HepG2 (cell line): ENCODE measurements around the gene GPS1. TPM values are rescaled to one million over a fixed set of nuclear protein-coding genes. Genes with fewer than 3 reads are reported as not detected.
A peak's percentile ranks its signal among the peaks of the same experiment; 100 is the strongest.

Experiments
- ADNP ChIP-seq: sonication (generic); formaldehyde crosslinking; IDR thresholded peaks from 2 replicates; pipeline ENCODE4 v1.4.0; 2020; ENCODE audit warnings: missing genetic modification reagents
- CBX1 ChIP-seq: IDR thresholded peaks from one replicate; pipeline ENCODE4 v1.6.1; 2016; ENCODE audit warnings: antibody characterized with exemption, low read depth
- DNMT3B ChIP-seq: conservative IDR thresholded peaks from 2 replicates; pipeline ENCODE4 v1.6.1; 2016; ENCODE audit warnings: missing biosample characterization, control low read depth
- EHMT2 ChIP-seq: fragments of 200-600 bp; sonication (generic); IDR thresholded peaks from 2 replicates; pipeline ENCODE4 v1.7.0; 2017; ENCODE audit warnings: antibody characterized with exemption, low read depth, low read length, borderline replicate concordance
- GABPB1 ChIP-seq: IDR thresholded peaks from 2 replicates; pipeline ENCODE4 v1.6.1; 2016; ENCODE audit warnings: mild to moderate bottlenecking, missing genetic modification reagents, moderate library complexity, missing compliant biosample characterization
- HES4 ChIP-seq: sonication (generic); formaldehyde crosslinking; IDR thresholded peaks from 2 replicates; pipeline ENCODE4 v1.9.0; 2021; ENCODE audit warnings: mild to moderate bottlenecking, missing genetic modification reagents, borderline replicate concordance
- HMG20B ChIP-seq: conservative IDR thresholded peaks from 2 replicates; pipeline ENCODE4 v1.6.1; 2016; ENCODE audit warnings: missing genetic modification reagents, missing compliant biosample characterization
- ISL2 ChIP-seq: sonication (generic); formaldehyde crosslinking; IDR thresholded peaks from 2 replicates; pipeline ENCODE4 v1.5.0; 2020; ENCODE audit warnings: missing genetic modification reagents
- NFE2 ChIP-seq: sonication (generic); formaldehyde crosslinking; IDR thresholded peaks from 2 replicates; pipeline ENCODE4 v1.4.0; 2020; ENCODE audit warnings: missing genetic modification reagents
- RFX1 ChIP-seq: fragments of 450-650 bp; IDR thresholded peaks from 2 replicates; pipeline ENCODE4 v1.6.1; 2017
- RXRA ChIP-seq: sonication (generic); formaldehyde crosslinking; IDR thresholded peaks from 2 replicates; pipeline ENCODE4 v1.5.1; 2020; ENCODE audit warnings: missing genetic modification reagents
- SMAD9 ChIP-seq: sonication (generic); formaldehyde crosslinking; IDR thresholded peaks from 2 replicates; pipeline ENCODE4 v1.5.1; 2020; ENCODE audit warnings: mild to moderate bottlenecking, missing genetic modification reagents
- SMARCC2 ChIP-seq: fragments of 450-650 bp; IDR thresholded peaks from 2 replicates; pipeline ENCODE4 v1.6.1; 2017; ENCODE audit warnings: antibody characterized with exemption, mild to moderate bottlenecking
- SSRP1 ChIP-seq: IDR thresholded peaks from 2 replicates; pipeline ENCODE4 v1.6.1; 2016; ENCODE audit warnings: control low read depth
- TP53 ChIP-seq: sonication (generic); formaldehyde crosslinking; conservative IDR thresholded peaks from 2 replicates; pipeline ENCODE4 v1.4.0; 2020; ENCODE audit warnings: missing genetic modification reagents
- YEATS2 ChIP-seq: sonication (generic); formaldehyde crosslinking; IDR thresholded peaks from 2 replicates; pipeline ENCODE4 v1.4.0; 2020; ENCODE audit warnings: missing genetic modification reagents, borderline replicate concordance
- ZNF296 ChIP-seq: sonication (generic); formaldehyde crosslinking; conservative IDR thresholded peaks from 2 replicates; pipeline ENCODE4 v1.5.0; 2020; ENCODE audit warnings: mild to moderate bottlenecking, missing genetic modification reagents
- ZNF543 ChIP-seq: sonication (generic); formaldehyde crosslinking; IDR thresholded peaks from 2 replicates; pipeline ENCODE4 v1.4.0; 2020; ENCODE audit warnings: mild to moderate bottlenecking, missing genetic modification reagents
- ZNF629 ChIP-seq: sonication (generic); formaldehyde crosslinking; conservative IDR thresholded peaks from 2 replicates; pipeline ENCODE4 v1.5.0; 2020; ENCODE audit warnings: missing genetic modification reagents
- ZNF75D ChIP-seq: sonication (generic); formaldehyde crosslinking; IDR thresholded peaks from 2 replicates; pipeline ENCODE4 v1.8.1; 2023; ENCODE audit warnings: missing genetic modification reagents, mild to moderate bottlenecking, borderline replicate concordance
- ZNF776 ChIP-seq: sonication (generic); formaldehyde crosslinking; IDR thresholded peaks from 2 replicates; pipeline ENCODE4 v1.4.0; 2020; ENCODE audit warnings: mild to moderate bottlenecking, missing genetic modification reagents
- polyA plus RNA-seq, 8 experiments: library from polyadenylated mRNA; depleted of rRNA in 3 of 8; stranded (reverse) in 7 of 8; unstranded in 1 of 8; fragments of >200 nt; fragmentation: Illumina TruSeq in 4 of 8; extraction: Trizol in 4 of 8; gene quantifications; 2 replicates each; pipeline versions ENCODE4 v1.2.1 to v1.2.3, GENCODE V29; 2011 to 2016; ENCODE audit warnings: low read depth in 4 of 8, missing spikeins in 1 of 8, mixed read lengths in 1 of 8; ENCODE audit not compliant: insufficient read depth in 1 of 8
- total RNA-seq, 5 experiments: library from RNA; depleted of rRNA; stranded (reverse); fragments of >200 nt; fragmentation: Illumina TruSeq; extraction: Trizol; gene quantifications; 2 replicates each; pipeline ENCODE4 v1.2.3, GENCODE V29; 2016; ENCODE audit warnings: low read depth in 1 of 5
- TF ChIP-seq, protein P1 (sequence below): sonication (generic); formaldehyde crosslinking; IDR thresholded peaks from 2 replicates; pipeline ENCODE4 v1.9.0; 2021; ENCODE audit warnings: missing genetic modification reagents, mild to moderate bottlenecking, borderline replicate concordance
- TF ChIP-seq, protein P2 (sequence below): sonication (generic); formaldehyde crosslinking; IDR thresholded peaks from 2 replicates; pipeline ENCODE4 v1.4.0; 2020; ENCODE audit warnings: missing genetic modification reagents
- TF ChIP-seq, protein P3 (sequence below): sonication (generic); formaldehyde crosslinking; IDR thresholded peaks from 2 replicates; pipeline ENCODE4 v1.9.0; 2022; ENCODE audit warnings: low read depth, missing genetic modification reagents

The GPS1 gene
- total and polyA plus RNA-seq, 2 of the 13 experiments (the other 11 are each of a cell fraction or from before 2014, with no cell fraction given) = 124 to 128 TPM

DNA sequence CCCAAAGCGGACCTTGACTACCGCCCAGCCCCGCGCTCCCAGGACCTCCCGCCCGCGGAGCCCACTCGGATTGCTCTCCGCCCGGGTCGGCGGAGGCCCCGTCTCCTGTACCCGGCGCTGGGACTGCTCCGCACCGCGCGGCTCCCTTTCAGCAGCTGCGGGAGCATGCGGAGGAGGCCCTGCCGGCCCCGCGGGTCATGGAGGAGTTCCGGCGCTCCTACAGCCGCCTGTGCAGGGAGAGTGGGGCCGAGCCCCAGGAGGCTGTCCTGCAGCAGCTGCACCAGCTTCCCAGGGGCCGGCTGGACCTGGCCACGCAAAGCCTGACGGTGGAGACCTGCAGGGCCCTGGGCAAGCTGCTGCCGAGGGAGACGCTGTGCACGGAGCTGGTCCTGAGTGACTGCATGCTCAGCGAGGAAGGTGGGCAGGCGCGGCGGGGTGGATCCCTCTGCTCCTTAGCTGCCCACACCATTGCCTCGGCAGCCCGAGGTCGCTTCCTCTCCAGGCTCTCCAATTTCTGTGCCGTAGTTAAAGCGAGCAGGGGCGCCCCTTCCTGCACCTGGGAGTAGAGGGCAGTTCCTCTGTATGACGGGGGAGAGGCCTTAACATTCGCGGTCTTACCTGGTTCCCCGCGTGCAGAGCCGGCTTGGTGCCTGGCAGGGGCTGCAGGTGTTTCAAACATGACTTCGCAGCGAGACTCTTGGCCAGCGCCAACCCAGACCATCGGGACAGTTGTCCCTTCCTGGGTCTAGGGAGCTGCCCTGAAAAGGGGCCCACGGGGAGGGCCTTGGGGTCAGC lies 28.1 kb upstream of the GPS1 start (continued):
- peak; percentile 58; the same call in 1 of the 2 replicates for TF ChIP-seq SSRP1
- TF ChIP-seq DNMT3B (CRISPR knock-in tag) = no peak
- no peak for TF ChIP-seq TP53 (CRISPR knock-in tag)
- no peak for TF ChIP-seq NFE2 (CRISPR knock-in tag)
- TF ChIP-seq ADNP (CRISPR knock-in tag) = no peak
- TF ChIP-seq CBX1 = no peak
- peak; percentile 22; the same call in 1 of the 2 replicates for TF ChIP-seq RXRA (CRISPR knock-in tag)
- TF ChIP-seq HMG20B (CRISPR knock-in tag) = no peak
- TF ChIP-seq, protein P1, sequence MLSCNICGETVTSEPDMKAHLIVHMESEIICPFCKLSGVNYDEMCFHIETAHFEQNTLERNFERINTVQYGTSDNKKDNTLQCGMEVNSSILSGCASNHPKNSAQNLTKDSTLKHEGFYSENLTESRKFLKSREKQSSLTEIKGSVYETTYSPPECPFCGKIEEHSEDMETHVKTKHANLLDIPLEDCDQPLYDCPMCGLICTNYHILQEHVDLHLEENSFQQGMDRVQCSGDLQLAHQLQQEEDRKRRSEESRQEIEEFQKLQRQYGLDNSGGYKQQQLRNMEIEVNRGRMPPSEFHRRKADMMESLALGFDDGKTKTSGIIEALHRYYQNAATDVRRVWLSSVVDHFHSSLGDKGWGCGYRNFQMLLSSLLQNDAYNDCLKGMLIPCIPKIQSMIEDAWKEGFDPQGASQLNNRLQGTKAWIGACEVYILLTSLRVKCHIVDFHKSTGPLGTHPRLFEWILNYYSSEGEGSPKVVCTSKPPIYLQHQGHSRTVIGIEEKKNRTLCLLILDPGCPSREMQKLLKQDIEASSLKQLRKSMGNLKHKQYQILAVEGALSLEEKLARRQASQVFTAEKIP (CRISPR knock-in tag) = no peak
- 0 out of 2 replicates have a peak, but pooled peaks have one; percentile 69 for TF ChIP-seq ZNF296 (CRISPR knock-in tag)
- TF ChIP-seq SMAD9 (CRISPR knock-in tag) = 0 out of 2 replicates have a peak, but pooled peaks have one; percentile 11
- TF ChIP-seq, protein P2, sequence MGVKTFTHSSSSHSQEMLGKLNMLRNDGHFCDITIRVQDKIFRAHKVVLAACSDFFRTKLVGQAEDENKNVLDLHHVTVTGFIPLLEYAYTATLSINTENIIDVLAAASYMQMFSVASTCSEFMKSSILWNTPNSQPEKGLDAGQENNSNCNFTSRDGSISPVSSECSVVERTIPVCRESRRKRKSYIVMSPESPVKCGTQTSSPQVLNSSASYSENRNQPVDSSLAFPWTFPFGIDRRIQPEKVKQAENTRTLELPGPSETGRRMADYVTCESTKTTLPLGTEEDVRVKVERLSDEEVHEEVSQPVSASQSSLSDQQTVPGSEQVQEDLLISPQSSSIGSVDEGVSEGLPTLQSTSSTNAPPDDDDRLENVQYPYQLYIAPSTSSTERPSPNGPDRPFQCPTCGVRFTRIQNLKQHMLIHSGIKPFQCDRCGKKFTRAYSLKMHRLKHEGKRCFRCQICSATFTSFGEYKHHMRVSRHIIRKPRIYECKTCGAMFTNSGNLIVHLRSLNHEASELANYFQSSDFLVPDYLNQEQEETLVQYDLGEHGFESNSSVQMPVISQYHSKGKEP = no peak
- no peak for TF ChIP-seq YEATS2 (CRISPR knock-in tag)
- TF ChIP-seq ISL2 = peak; percentile 61
- TF ChIP-seq ZNF543 (CRISPR knock-in tag) = 0 out of 2 replicates have a peak, but pooled peaks have one; percentile 22
- no peak for TF ChIP-seq ZNF75D (CRISPR knock-in tag)
- TF ChIP-seq RFX1 = no peak
- TF ChIP-seq ZNF629 (CRISPR knock-in tag) = peak; percentile 24; the same call in 1 of the 2 replicates
- peak; percentile 85 for TF ChIP-seq ZNF776 (CRISPR knock-in tag)
- TF ChIP-seq, protein P3, sequence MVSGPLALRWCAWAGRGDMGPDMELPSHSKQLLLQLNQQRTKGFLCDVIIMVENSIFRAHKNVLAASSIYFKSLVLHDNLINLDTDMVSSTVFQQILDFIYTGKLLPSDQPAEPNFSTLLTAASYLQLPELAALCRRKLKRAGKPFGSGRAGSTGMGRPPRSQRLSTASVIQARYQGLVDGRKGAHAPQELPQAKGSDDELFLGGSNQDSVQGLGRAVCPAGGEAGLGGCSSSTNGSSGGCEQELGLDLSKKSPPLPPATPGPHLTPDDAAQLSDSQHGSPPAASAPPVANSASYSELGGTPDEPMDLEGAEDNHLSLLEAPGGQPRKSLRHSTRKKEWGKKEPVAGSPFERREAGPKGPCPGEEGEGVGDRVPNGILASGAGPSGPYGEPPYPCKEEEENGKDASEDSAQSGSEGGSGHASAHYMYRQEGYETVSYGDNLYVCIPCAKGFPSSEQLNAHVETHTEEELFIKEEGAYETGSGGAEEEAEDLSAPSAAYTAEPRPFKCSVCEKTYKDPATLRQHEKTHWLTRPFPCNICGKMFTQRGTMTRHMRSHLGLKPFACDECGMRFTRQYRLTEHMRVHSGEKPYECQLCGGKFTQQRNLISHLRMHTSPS (CRISPR knock-in tag) = no peak
- TF ChIP-seq EHMT2 = no peak
- no peak for TF ChIP-seq SMARCC2
- TF ChIP-seq GABPB1 = no peak
- TF ChIP-seq HES4 (CRISPR knock-in tag) = peak; percentile 82; the same call in 1 of the 2 replicates
